GM19463 (cell line): Measurements from ENCODE around the gene SHCBP1L.
A peak's percentile ranks its signal among the peaks of the same experiment; 100 is the strongest.
"Not testable (repeated sequence)": the region's sequence is repeated elsewhere in the genome, so short reads cannot be mapped to it uniquely, and the experiment has no call there.

Experiments
- ATAC-seq: cut with Tn5 transposase; IDR thresholded peaks from one replicate; pipeline ENCODE4 v1.9.1; 2021; ENCODE audit warnings: mild to moderate bottlenecking, moderate library complexity; ENCODE audit not compliant: unreplicated experiment

The SHCBP1L gene

DNA sequence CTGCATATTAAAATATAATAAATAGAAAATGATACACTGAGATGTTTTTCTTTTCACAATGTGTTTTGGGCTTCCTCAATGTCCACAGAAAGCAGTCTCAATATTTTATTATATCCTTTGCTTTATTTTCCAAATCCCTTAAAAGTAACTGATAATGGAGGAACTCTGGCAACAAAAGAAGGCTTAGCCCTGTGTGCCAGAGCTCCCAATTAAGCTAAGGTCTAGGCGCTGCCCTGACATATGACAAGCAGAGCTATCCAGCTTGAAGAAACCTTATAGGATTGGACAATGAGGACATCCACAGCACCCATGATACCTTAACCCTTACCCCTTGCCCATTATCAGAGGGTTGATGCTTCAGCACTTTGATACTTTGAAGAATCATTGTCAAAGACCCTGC, 12.9 kb upstream of the SHCBP1L start:
- ATAC-seq, result no peak

- no peak for ATAC-seq
Observed at GRCh38 chr1:182965096-182965495, 12.1 kb upstream of the SHCBP1L start.

DNA sequence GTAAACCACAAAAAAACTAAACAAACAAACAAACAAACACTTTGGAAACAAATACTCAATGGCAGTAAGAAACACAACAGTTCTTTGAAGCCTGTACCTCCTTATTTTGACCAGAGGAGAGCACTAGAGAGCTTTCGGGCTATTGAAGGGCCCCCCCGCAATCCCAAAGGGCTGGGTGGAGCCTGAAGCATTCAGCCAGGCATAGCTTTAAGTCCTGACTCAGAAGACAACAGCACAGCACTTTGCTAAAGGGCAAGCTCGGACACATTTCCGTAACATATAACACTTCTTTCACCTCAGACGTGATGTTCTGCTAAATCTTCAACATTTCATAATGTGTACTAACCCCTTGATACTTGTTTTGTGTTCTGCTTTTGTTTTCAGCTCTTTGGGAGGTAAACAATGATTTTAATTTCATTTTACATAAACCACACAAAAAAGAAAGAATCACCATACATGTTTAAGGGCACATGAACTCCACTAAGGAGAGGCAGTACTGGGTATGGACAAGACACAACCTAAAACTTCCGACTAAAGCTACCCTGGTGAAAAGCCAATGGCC, 9.7 kb upstream of the SHCBP1L start:
- ATAC-seq, result peak; percentile 99

GRCh38 chr1:182960046-182960445, 7.1 kb upstream of the SHCBP1L start:
- no peak for ATAC-seq

GRCh38 chr1:182957902-182958395, 5.0 kb upstream of the SHCBP1L start:
- no peak for ATAC-seq

DNA sequence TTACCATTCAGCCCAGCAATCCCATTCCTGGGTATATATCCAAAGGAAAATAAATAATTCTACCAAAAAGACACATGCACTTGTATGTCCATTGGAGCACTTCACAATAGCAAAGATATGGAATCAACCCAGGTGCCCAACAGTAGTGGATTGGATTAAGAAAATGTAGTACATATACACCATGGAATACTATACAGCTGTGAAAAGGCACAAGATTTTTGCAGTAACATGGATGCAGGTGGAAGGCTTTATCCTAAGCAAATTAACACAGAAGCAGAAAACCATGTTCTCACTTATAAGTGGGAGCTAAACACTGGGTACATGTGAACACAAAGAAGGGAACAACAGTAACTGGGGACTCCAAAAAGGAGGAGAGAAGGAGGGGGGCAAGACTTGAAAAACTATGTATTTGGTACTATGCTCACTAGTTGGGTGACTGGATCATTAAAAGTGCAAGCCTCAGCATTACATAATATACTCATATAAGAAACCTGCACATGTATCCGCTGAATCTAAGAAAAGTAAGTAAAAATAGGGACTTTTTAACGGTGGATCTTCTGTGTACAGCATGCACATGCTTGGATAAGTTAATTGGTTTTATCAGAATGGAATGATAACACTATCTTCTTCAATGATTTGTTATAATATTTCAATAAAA, 3.9 kb upstream of the SHCBP1L start:
- ATAC-seq, result no peak

GRCh38 chr1:182955596-182956588, 2.9 kb upstream of the SHCBP1L start:
- ATAC-seq, result no peak

GRCh38 chr1:182953826-182954225, 860 bp upstream of the SHCBP1L start:
- no peak for ATAC-seq

- not testable (repeated sequence) for ATAC-seq
Observed at GRCh38 chr1:182943336-182943735, 9.6 kb downstream of the SHCBP1L start.

GRCh38 chr1:182942145-182942544, 10.8 kb downstream of the SHCBP1L start:
- ATAC-seq, result not testable (repeated sequence)

DNA sequence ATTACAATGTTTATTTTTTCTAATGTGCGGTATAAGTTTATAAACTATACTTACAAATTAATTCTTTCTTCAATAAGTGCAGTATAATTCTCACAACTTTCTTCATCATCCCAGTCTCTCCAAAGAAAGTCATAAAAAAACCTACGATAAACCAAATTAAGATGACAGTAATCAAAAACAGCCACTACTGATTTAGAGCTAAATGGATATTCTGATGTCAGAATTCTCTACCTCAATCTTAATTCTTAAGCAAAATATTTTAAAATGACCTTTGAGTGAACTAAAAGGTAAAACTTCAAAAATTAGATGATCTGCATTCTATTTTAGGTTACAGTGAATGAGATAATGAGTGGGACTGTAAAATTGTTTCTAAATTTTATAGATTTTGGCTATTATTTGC, 13.6 kb downstream of the SHCBP1L start:
- no peak for ATAC-seq

- no peak for ATAC-seq
Observed at GRCh38 chr1:182935716-182936115, 17.2 kb downstream of the SHCBP1L start.

DNA sequence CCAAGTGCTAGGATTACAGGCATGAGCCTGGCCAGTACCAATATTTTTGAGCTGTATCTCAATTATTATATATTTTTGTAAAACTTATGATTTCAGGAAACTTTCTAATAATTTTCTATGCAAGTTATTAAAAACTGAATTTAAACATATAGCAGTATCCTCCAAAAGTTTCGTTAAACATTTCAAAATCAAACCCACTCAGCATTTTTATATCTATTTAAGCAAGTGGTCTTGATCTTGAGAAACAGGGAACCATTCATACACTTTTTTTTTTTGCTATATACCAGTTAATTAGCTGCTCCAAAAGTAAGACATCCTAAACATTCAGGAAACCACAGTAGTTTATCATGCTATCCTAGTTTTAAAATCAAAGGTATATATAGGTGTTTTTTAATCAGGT, 22.0 kb downstream of the SHCBP1L start:
- no peak for ATAC-seq

DNA sequence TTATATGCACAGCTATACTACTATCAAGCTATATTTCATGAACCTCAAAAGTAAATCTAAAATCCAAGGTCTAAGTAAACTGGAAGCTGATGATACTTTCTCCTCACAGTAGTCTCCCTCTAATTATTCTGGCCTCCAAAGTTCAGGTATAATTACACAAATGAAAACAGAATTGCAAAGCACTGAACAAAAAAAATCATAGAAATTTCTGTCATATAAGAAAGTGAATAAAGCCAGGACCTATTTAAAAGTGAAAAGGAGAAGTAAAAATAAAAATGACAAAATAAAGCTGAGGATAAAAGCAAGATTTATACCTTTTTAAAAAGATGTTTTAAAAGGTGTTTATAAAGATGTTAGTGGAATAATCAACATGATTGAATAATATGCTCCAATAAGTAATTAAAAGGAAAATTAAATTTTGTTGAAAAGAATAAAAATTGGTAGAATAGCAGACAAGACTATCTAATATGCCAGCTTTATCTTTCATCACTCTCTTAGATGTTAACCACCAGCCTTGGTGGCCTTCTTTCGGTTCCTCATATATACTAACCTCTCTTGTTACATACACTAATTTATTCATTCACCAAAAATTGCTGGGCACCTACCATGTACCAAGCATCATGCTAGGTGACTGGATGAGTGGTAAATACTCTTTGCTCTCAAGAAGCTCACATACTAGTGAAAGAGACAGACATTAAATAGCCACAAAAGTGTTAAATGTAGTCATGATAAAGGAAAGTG, 25.1 kb downstream of the SHCBP1L start:
- ATAC-seq, result peak; percentile 69

- no peak for ATAC-seq
Observed at GRCh38 chr1:182925661-182926060, 27.3 kb downstream of the SHCBP1L start.

GRCh38 chr1:182917378-182917777, 35.6 kb downstream of the SHCBP1L start:
- no peak for ATAC-seq

DNA sequence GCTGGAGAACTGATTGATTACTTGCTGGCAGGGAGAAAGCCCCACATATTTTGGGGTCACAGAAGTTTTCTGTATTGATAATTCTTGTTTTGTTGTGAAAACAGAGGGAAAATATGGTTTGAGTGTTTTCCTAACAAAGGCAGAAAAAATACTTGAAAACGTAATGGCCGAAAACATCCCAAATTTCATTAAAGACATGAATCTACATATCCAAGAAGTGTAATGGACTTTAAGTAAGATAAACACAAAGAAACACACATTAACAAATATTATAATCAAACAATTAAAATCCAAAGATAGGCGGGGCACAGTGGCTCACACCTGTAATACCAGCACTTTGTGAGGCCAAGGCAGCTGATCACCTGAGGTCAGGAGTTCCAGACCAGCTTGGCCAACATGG, 39.6 kb downstream of the SHCBP1L start:
- no peak for ATAC-seq

DNA sequence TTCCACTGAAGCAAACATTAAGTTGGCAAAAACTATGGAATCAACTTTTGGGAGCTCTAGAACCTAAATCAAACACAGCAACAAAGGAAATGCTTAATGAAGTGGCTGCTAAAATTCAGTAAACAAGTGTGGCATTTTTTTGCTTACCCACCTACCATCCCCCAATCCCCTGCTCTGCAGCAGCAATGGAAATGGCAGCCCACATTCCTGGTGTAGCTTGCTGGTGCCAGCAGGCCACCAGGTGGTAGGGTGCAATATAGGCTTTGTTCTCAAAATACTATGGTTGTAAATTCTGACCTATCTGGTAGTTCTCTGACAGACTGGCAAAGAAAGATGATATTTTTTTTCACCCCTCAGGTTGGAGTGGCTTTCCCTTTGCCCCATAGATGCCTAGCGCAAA, 42.8 kb downstream of the SHCBP1L start:
- ATAC-seq, result no peak

DNA sequence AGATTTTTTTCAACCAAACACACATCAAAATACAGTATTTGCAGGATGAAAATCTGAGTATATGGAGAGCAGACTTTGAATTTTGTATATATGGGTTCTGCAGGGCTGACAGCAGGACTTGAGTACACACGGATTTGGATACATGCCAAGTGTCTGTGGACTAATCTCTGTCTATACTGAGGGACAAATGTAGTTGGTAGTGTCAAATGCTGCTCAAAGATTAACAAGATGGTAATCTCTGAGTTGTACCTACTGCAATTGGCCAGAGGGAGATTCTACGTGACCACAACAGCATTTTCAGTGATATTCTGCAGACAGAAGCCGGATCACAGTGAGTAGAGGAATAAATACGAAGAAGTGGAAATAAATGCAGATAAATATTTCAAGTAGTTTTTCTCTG, 43.4 kb downstream of the SHCBP1L start:
- ATAC-seq, result no peak

- ATAC-seq, result no peak
Observed at GRCh38 chr1:182905321-182905720, 47.6 kb downstream of the SHCBP1L start.

- not testable (repeated sequence) for ATAC-seq
Observed at GRCh38 chr1:182901946-182902345, 51.0 kb downstream of the SHCBP1L start.
